HG03045 (cell line): Measurements from ENCODE around the gene FBXO24.
A peak's percentile ranks its signal among the peaks of the same experiment; 100 is the strongest.

ENCODE experiments used
- ATAC-seq: cut with Tn5 transposase; IDR thresholded peaks from one replicate; pipeline ENCODE4 v1.9.1; 2021; ENCODE audit warnings: mild to moderate bottlenecking, moderate library complexity; ENCODE audit not compliant: unreplicated experiment

Gene FBXO24

DNA sequence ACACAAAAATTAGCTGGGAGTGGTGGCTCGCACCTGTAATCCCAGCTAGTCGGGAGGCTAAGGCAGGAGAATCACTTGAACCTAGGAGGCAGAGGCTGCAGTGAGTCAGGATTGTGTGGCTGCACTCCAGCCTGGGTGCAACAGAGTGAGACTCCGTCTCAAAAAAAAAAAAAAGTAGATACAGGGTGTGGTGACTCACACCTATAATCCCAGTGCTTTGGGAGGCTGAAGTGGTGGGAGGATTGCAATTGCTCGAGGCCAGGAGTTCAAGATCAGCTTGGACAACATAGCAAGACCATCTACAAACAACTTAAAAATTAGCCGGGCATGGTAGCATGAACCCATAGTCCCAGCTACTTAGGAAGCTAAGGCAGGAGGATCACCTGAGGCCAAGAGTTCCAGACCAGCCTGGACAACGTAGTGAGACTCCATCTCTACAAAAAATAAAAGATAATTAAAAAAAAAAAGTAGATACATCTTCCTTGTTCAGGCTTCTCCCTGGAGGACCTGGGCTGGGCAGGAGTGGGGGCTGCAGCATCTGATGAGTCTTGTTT is 28.3 kb downstream of the FBXO24 start:
- no peak for ATAC-seq

DNA sequence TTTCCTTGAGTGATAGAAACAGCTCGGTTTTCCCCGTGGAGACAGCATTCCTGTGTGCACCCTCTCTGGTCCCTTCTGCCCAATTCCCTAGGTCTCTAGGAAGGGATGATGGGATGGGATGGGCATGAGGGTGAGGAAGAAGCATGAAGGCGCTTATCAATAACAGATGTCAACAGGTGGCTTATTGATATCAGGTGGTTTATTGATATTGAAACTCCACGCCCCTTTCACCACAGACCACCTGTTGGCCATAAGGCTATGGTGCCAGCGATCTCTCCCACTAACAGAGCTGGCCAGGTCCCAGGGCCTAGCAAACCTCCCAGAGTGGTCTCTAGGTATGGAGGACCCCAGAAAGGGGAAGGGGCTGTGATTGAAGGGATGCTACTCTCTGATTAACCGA is 34.1 kb downstream of the FBXO24 start:
- ATAC-seq: no peak

DNA sequence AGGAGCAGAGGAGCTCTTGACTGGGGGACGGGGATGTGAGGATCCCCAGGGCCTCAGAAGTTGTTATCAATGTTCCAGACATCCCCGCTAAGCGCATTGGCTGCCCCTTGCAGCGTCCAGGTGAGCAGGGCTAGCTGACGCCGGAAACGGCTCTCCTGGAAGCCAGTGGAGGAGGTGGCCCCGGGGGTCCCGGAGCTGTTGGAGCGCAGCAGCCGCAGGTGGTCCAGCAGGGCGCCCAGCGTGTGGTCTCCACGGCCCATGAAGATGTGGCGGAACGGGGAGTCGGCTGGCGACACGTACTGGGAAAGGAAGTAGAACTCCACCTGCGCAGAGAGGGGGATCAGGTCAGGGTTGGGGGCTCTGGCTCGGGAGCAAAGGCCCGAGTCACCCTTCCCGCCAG is 34.7 kb downstream of the FBXO24 start:
- no peak for ATAC-seq

DNA sequence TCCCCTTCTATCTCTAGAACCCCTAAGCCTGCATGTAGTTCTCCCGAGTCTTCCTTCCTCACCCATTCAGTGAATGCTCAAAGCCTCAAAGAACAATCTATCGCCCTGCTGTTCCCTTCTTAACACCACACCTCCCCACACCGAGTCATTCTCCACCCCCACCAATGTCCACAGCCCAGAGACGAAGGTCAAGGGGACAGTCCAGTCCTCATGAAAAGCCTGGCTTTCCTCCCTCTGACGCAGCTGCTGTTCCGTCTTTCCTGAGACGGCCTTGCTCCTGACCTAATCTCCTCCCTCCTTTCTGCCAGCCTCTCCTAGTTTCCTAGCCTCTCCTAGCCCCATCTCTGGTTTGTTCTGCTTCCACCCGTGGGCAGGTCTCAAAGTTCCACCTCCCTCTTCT is 35.4 kb downstream of the FBXO24 start:
- ATAC-seq: no peak

DNA sequence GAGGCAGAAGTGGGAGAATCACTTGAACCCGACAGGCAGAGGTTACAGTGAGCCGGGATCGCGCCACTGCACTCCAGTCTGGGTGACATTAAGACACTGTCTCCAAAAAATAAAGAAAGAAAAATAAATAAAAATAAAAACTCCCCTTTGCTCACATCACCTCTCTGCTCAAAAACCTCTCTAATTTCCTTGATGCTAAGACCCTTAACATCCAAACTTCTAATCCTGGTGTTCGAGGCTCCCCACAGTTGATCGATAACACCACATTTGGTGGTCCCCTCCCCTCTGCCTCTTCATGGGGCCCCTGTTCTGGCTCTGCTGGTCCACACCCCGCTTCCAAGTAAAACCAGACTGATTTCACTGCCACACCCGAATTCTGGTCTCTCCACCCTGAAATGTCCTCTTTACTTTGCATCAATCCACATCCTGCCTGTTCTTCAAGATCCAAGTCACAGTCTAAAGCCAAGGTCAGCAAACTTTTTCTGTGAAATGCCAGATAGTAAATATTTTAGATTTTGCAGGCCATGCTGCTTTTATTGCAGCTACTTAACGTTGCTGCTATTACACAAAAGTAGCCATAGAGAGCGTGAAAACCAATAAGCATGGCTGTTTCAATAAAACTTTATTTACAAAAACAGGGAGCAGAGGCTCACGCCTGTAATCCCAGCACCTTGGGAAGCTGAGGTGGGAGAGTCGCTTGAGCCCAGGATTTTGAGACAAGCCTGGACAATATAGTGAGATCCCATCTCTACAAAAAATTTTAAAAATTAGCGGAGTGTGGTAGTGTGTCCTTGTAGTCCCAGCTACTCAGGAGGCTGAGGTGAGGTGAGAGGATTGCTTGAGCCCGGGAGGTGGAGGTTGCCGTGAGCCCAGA is 38.1 kb downstream of the FBXO24 start:
- no peak for ATAC-seq

DNA sequence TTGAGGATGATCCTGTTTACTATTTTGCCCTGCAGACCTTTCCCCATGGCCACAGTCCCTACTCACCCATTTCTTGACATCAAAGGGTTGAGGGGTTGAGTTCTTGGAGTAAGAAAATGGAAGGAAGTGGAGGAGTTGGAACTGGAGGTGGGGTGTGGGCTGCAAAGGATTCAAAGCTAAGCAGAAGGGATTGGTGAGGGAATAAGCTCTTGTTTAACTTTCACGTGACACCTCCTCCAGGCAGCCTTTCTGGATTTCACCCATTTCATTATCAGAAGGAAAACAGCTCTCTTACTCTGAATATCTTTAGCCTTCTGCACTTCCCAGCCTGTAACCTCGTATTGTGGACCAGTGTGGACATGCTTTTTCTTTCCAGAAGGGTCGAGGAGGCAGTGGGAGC is 39.9 kb downstream of the FBXO24 start:
- no peak for ATAC-seq

DNA sequence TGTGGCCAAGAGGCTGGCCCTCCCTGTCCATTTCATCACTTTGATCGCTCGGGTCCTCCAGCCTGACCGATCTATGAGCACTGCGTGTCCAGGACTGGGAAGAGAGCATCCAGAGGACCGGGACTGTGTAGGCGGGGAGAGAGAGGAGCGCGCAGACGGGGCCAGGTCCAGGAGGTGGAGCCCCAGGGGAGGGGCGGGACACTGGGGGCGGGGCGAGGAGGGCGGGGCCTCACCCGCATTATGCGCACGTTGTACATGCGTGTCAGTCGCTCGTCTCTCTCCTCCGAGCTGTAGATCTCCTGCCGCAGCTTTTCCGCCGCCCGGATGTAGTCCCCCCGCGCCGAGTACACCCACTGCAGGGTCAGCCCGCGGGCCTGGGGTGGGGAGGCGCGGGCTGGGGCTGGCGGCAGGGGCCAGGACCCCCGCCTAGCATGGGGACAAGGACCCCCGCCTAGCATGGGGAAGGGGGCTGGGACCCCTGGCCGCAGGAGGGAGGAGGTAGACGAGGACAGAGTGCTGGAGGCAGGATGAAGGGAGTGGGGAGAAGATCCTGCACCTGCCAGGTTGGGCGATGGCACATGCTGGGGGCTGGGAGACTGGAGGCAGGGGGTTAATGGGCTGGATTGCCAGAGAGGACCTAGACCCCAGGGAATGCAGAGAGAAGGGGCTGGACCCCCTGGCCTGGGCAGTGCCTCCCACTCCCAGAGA is 40.6 kb downstream of the FBXO24 start:
- peak; percentile 84 for ATAC-seq

DNA sequence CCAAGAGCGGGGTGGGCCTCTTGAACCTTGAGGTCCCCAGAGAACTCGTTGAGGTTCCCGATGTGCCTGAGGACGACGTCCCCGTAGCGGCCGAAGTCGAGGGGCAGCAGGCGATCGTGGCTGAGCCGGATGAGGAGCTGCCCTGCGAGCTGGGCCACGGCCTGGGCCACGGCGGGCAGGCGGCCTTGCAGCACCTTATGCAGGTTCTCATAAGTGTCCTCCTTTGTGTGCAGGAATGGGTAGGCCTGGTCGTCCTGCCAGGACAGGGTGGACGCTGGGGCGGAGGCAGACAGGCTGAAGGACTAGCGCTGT is 41.1 kb downstream of the FBXO24 start:
- ATAC-seq: no peak

DNA sequence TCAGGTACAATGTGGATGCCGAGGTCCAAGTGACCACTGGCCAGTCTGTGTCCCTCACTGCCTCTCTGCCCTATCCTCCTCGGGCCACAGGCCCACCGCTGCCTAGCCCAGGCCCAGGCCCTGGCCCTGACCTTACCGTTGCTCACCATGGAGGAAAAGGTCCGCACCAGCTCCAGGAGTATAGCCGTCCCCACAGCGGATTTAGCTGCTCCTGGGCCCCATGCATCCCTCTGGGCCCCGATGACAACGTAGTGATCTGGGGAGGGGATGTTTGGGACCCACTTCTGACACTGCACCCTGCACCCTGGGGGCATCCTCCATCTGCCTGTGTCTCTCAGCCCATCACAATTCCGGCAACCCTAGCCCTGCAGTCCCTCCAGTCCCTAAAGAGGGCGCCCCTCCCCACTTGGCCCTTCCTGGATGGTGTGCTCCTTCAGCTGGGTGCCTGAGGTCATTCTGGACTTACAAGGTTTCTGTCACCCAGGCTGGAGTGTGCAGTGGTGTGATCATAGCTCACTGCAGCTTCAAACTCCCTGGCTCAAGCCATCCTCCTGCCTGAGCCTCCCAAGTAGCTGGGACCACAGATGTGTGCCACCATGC is 43.1 kb downstream of the FBXO24 start:
- ATAC-seq: no peak

DNA sequence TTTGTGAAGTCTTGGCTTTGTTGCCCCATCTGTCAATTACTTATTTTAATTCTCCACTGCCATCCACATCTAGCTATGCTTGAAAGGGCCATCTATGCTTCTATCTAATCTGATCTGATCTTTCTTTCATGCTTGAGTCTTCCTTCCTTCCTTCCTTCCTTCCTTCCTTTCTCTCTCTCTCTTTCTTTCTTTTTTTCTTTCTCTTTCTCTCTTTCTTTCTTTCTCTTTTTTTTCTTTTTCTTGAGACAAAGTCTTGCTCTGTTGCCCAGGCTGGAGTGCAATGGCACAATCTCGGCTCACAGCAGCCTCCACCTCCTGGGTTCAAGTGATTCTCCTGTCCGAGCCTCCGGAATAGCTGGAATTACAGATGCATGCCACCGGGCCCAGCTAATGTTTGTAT is 43.9 kb downstream of the FBXO24 start:
- no peak for ATAC-seq

DNA sequence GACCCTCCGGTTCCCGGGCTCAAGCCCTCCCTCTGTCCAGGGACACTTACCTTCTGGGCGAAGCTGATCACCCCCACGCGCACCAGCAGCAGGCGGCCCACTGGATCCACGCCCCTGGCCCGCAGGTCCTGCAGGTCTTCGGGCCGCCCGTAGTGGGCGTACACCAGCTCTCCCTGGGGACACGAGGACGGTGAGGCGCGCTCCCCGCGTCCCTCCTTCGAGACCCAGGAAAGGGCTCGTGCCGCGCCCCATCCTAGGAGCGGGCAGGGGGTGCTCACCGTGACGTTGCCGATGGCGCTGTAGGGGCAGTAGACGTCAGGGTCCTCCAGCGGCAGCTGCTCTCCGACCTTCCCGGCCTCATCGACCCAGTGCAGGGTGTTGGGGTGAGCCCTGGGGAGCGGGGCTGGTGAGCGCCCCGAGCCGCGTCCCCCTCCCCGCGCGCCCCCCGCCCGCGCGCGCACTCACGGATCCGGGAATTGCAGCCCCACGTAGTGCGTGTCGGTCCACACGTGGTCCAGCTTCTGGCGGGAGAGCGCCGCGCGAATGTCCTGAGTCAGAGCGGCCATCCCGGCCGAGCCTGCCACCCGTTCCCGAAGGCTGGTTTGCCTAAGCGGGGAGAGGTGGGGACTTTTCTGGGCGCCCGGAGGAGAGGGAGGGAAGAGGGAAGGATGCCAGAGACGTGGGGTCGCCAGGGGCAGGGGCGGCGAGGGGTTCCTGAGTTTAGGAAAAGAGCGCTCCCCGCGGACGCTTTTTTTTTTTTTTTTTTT is 47.0 kb downstream of the FBXO24 start:
- ATAC-seq: peak; percentile 48

DNA sequence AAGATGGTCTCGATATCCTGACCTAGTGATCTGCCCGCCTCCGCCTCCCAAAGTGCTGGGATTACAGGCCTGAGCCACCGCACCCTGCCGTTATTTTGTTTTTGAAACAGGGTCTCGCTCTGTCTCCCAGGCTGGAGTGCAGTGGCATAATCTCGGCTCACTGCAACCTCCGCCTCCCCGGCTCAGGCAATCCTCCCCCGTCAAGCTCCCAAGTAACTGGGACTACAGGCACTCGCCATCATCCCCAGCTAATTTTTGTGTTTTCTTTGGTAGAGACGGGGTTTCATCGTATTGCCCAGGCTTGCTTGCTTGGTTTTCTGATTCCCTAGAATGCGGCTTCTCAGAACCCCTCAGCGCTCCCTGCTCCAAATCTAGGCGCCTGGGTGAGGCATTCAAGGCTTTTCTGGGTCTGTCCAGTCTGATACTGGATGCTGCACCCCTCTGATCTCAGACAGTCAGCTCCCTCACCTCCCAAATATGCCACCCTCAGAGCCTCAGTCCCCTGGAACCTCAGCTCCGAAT is 53.9 kb downstream of the FBXO24 start:
- no peak for ATAC-seq

DNA sequence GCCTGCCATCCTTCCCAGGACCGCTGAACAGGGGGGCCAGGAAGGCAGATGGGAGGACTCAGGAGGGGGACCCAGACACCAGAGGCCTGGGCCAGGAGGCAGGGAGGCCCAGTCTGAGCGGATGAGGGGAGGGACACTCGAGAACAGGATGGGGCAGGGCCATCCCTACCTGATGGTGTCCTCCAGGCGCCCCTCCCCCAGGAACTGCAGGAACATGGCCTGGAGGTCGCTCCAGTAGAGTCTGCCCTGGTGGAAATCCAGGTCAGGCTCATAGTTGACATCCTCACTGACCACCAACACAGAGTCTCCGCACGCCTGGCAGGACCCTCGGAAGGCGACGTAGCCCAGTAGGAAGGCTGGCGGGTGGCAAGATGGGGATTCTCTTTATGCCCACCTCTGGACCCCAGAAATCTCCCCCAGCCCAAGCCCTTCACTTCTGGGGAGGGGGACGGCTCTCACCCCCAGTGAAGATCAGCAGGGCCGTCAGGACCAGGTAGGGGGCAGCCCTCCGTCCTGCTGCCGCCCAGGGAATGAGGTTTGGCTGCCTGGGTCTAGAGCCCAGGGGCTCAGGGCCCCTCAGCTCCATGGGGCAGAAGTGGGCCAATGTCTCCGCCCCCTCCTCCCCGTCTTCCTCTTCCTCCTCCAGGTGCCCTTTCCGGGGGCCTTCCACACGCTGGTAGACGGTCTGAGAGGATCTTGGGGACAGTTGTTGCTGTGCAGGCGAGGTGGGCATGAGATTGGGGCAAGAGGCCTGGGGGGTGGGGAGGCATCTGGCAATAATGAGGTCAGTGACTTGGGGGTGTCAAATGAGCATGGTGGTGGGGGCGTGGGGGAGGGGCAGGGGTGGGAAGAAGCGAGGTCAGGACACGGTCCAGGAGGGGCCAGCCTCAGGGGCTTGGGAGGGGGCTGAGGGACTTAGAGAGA is 54.7 kb downstream of the FBXO24 start:
- ATAC-seq: no peak

DNA sequence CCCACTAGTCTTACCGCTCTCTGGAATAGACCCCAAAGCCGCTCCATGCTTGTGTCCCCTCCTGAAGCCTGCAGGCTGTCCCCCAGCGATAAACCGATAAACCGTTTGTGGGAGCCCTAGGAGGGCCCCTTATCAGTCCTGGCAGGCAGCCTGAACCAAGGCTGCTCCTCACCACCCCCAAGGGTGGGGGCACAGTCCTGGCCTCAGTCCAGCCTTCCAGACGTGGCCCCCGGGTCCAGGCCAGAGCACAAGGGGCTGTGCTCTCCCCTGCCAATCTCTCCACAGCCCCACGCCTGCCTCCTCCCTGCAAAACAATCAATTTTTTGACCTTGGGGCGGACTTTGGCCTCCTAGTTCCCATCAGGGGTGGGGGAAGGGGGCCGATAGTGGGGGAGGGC is 55.3 kb downstream of the FBXO24 start, which contains the start of gene TFR2:
Gene TFR2, minus strand, starts transcription at position 90 of the 397 bp plus-strand sequence. Its CDS starts 43 bp downstream, at position 47.
- no peak for ATAC-seq

DNA sequence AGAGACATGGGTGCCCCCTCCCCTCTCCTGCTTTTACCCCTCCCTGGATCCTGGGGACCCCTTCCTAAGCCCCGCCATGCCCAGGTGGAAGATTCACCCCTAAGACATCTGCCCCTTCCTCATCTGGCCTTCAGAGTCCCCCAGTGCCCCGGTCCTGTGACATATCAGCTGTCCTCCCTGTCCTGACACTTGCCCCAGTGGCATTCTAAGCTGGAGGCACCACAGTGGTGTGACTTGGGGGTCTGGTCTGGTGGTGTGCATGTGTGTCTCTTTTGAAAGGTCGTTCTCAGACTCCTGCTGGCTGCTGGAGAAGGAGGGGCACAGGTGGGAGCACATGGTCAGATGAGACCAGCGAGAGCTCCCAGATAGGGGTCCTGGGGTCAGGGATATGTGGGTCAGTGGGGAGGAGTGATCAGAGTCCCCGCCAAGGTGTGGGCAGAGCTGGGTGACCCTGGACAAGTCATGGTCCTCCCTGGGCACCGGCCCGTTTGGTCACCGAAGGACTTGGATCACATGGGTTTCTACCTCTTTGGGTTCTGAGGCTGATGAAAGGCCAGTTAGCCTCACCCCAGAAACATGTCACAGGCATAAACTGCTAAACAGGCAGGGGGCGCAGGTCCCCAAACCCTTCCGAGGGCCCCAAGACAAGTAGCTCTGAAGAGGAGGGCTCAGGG is 55.9 kb downstream of the FBXO24 start:
- no peak for ATAC-seq

DNA sequence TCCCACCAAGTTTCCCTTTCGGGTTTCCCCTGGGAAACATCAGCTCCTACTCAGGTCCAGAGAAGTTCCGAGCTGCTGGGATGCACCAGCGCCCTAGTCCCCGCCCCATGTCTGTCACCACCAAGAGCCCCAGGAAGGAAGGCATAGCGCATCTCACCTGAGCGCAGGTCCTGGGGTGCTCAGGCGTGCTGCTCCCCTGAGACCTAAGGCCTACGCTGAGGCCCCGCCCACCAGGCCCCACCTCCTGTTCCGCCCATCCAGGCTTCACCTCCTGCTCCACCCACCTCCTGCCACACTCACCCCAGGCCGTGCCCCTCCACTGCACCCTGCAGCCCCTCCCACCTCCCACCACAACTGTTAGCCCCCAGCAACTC is 56.4 kb downstream of the FBXO24 start:
- no peak for ATAC-seq

DNA sequence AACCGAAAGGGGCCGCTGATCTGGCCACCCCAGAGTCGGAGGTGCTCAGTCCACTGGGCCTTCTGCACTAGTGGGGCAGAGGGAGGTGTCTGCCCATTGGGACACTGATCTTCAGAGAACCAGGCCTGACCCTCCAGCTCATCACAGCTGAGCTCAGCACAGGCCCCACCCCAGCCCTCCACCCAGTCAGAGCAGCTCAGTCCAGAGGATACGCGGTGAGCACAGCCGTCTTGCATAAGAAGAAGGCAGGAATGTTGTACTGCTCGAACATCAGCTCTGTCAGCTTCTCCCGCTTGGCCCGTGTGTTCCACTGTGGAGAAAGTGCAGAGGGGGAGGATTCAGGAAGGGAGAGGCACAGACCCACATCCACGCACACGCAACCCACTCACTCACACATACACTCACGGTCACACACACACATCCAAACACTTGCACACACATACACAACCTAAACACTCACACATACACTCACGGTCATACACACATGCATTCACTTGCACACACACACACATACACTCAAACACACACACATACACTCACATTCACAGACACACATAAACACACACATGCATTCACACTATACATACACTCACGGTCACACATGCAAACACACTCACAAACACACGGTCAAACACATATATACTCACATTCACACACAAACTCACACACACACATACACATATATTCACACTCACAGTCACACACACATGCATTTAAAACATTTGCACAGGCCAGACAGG is 63.9 kb downstream of the FBXO24 start:
- no peak for ATAC-seq
